ENCODE data around the gene LAIR2.

Gene LAIR2

GRCh38 chr19:54515156-54515555, 12.5 kb downstream of the LAIR2 start:
- TF ChIP-seq CTCF (conservative IDR thresholded peaks at IDR 0.05): no peak

GRCh38 chr19:54517483-54517882, 14.9 kb downstream of the LAIR2 start:
- no peak for TF ChIP-seq CTCF (conservative IDR thresholded peaks at IDR 0.05)
- no peak overlapping the region for H3K27ac ChIP-seq

More at GRCh38 chr19:54515156-54515555, 12.5 kb downstream of the LAIR2 start:
- no peak overlapping the region for H3K27ac ChIP-seq

- H3K27ac ChIP-seq: peak overlapping the region; percentile 34
These were observed 16.2 kb downstream of the LAIR2 start for GRCh38 chr19:54518844-54519243.

DNA sequence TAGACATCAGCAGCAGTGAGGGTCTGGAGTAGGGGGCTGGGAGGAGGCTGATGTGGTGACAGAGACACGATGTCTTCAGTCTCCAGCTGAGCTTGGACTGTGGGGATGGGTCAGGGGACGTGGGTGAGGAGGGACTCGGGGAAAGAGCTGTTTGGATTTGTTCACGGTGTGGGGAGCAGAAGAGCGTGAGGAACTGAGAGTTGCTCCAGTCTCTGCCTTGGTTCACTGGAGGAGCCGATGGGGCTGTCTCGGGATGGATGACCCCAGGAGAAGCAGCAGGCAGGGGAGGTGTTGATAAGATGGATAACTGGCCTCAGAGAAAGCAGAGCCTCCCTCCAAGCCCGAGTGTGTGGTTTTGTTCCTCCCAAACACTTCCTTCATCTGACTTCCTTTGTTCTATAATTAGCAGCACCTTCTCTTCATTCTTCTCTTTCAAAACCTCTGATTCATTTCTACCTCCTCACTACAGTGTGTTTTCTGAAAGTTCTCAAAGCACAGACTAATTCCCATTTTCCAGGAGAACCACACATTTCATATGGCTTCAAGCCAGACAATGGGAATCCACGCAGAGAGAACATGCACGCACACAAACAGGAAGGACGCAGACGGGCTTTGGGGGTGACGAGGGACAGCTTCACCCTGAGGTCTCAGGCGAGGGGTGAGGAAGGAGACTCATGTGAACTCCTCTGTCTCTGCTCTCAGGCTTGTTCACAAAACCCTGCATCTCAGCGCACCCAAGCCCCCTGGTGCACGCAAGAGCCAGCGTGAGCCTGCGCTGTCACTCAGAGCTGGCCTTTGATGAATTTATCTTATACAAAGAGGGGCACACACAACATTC, 18.6 kb downstream of the LAIR2 start:
- H3K27ac ChIP-seq: no peak overlapping the region
- TF ChIP-seq CTCF (conservative IDR thresholded peaks at IDR 0.05): no peak

More at GRCh38 chr19:54518844-54519243, 16.2 kb downstream of the LAIR2 start:
- TF ChIP-seq CTCF (conservative IDR thresholded peaks at IDR 0.05): no peak

DNA sequence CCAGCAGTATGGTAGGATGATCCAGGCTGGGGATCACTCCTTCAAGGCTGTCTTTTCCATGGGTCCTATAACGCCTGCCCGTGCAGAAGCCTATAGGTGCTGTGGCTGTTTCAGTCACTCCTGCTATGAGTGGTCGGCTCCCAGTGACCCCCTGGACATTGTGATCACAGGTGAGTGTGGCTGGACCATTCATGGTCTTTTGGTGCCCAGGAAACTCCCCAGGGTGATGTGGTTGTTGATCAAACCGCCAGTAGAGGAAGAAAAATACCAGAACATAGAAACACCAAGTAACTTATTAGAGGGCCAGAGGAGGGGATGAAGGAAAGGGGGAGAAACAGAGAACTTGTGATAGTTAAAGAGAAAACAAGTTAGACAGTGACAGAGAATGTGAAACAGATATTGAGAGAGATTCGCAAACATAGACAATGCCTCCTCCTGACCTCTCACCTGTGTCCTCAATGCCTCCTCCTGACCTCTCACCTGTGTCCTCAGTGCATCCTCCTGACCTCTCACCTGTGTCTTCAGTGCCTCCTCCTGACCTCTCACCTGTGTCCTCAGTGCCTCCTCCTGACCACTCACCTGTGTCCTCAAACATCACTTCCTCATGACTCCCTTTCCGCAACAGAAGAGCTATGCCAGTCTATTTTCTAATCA, 19.4 kb downstream of the LAIR2 start:
- TF ChIP-seq CTCF (conservative IDR thresholded peaks at IDR 0.05): no peak
- no peak overlapping the region for H3K27ac ChIP-seq

DNA sequence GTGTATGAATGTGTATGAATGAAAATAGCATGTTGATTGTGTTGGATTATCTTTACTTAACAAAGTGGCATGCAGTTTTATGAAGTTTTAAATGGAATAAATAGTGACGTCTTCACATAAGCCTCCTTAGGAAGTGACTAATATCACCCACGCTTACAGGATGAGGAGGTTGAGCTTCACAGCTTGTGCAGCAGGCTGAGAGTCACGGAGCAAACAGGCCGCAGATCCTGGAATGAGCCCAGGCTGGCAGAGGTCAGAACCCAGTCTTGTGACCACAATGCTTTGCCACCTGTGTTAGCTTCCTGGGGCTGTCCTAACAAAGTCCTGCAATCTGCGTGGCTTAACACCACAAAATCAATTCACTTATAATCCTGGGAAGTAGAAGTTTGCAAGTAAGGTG, 20.8 kb downstream of the LAIR2 start:
- no peak for TF ChIP-seq CTCF (conservative IDR thresholded peaks at IDR 0.05)
- no peak overlapping the region for H3K27ac ChIP-seq

GRCh38 chr19:54525636-54526035, 23.0 kb downstream of the LAIR2 start:
- no peak for TF ChIP-seq CTCF (conservative IDR thresholded peaks at IDR 0.05)
- H3K27ac ChIP-seq: no peak overlapping the region
